Mesenteric fat pad (tissue), 1 donor: ENCODE data around the gene SMIM11. TPM values are rescaled to one million over a fixed set of nuclear protein-coding genes. Genes with fewer than 3 reads are reported as not detected.
"Not testable (repeated sequence)": the region's sequence is repeated elsewhere in the genome, so short reads cannot be mapped to it uniquely, and the experiment has no call there.

Source experiments
- DNase-seq: peaks from one replicate; pipeline ENCODE4 v3.0.0-alpha.2; 2020; ENCODE audit warnings: low spot score
- long read RNA-seq: library from polyadenylated mRNA; unstranded; transcript quantifications from one replicate; pipeline ENCODE4 v2.0.0, GENCODE V29; 2020
- total RNA-seq: library from RNA; stranded (reverse); fragmentation: NEBNext Ultra II Directional; extraction: Animal tissue kit (Norgen Biotek cat#: 25700); gene quantifications from one replicate; pipeline ENCODE4 v1.2.1, GENCODE V29; 2021
- donor health status: DM: yes; HTN: yes; CAD: no.

SMIM11 gene
- 3.9 TPM for total RNA-seq
- long read RNA-seq, partial matches to known transcripts = 4 of 12 reads
- long read RNA-seq, other reads (novel, unspliced or antisense) = 1 of 12 reads

- not testable (repeated sequence) for DNase-seq
Observed at GRCh38 chr21:34374940-34375618, at the start of gene SMIM11. SMIM11 (plus strand) TSS chr21:34375507; CDS start chr21:34379505, 3,998 bp downstream.

GRCh38 chr21:34330055-34330454, 45.3 kb upstream of the SMIM11 start:
- DNase-seq = no peak

- no peak for DNase-seq
Observed at GRCh38 chr21:34331726-34332125, 43.6 kb upstream of the SMIM11 start.

GRCh38 chr21:34332347-34332746, 43.0 kb upstream of the SMIM11 start:
- DNase-seq = no peak

- DNase-seq = no peak
Observed at GRCh38 chr21:34333121-34333739, 42.1 kb upstream of the SMIM11 start.

GRCh38 chr21:34335316-34335715, 40.0 kb upstream of the SMIM11 start:
- DNase-seq = no peak

- no peak for DNase-seq
Observed at GRCh38 chr21:34336245-34336644, 39.1 kb upstream of the SMIM11 start.

GRCh38 chr21:34336756-34337391, 38.4 kb upstream of the SMIM11 start:
- DNase-seq = no peak

- no peak for DNase-seq
Observed at GRCh38 chr21:34337741-34338140, 37.6 kb upstream of the SMIM11 start.

GRCh38 chr21:34338226-34338625, 37.1 kb upstream of the SMIM11 start:
- no peak for DNase-seq

- no peak for DNase-seq
Observed at GRCh38 chr21:34340061-34340460, 35.2 kb upstream of the SMIM11 start.

- no peak for DNase-seq
Observed at GRCh38 chr21:34342476-34342875, 32.8 kb upstream of the SMIM11 start.

- no peak for DNase-seq
Observed at GRCh38 chr21:34343347-34343746, 32.0 kb upstream of the SMIM11 start.

- DNase-seq = no peak
Observed at GRCh38 chr21:34343838-34344381, 31.4 kb upstream of the SMIM11 start.

- no peak for DNase-seq
Observed at GRCh38 chr21:34344584-34344983, 30.7 kb upstream of the SMIM11 start.

- no peak for DNase-seq
Observed at GRCh38 chr21:34345091-34345871, 30.0 kb upstream of the SMIM11 start.

GRCh38 chr21:34345892-34346291, 29.4 kb upstream of the SMIM11 start:
- DNase-seq = no peak

- no peak for DNase-seq
Observed at GRCh38 chr21:34348890-34349519, 26.3 kb upstream of the SMIM11 start.

GRCh38 chr21:34351786-34352241, 23.5 kb upstream of the SMIM11 start:
- no peak for DNase-seq

- DNase-seq = no peak
Observed at GRCh38 chr21:34352556-34352955, 22.8 kb upstream of the SMIM11 start.

GRCh38 chr21:34353182-34353581, 22.1 kb upstream of the SMIM11 start:
- DNase-seq = no peak
